GM10847 (cell line): Measurements from ENCODE around the gene INSM2.

Experiments
- POLR2A ChIP-seq: IDR thresholded peaks from 2 replicates; pipeline ENCODE4 v1.6.1; 2011; ENCODE audit not compliant: insufficient read length; ENCODE audit errors: extremely low read depth

Gene INSM2

DNA sequence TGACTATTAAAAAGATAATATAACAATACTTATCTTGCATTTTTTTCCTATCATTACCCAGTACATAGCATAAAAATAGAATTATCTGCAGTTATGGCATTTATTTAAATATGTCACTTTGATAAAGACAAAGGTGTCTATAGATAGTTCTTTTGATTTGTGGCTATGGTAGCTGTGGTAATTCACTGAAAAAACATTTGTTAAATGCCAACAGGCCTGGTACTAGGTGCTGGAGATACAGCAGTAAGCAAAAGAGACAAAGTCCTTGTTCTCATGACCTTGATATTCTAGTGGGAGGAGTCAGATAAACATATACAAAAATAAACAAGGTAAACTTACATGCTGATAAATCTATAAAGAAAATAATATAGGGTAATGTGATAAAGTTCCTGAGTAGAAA is 44.7 kb downstream of the INSM2 start:
- TF ChIP-seq POLR2A: no peak
